Esophagus (tissue), 2 donors: ENCODE data around the gene GUCY1A1. TPM values are rescaled to one million over a fixed set of nuclear protein-coding genes. Genes with fewer than 3 reads are reported as not detected.

ENCODE experiments used
- H3K27ac ChIP-seq, 2 donors: one replicate each; pipeline ENCODE4 v1.5.1; 2013; ENCODE audit warnings: low read depth in 2 of 2, mild to moderate bottlenecking in 2 of 2, inconsistent platforms in 1 of 2, low read length in 1 of 2, moderate library complexity in 1 of 2
- H3K27me3 ChIP-seq, 2 donors: one replicate each; pipeline ENCODE4 v1.6.1; 2013; ENCODE audit warnings: low read length in 2 of 2, control low read depth in 1 of 2, mild to moderate bottlenecking in 1 of 2; ENCODE audit not compliant: insufficient read depth in 2 of 2, control insufficient read depth in 1 of 2
- H3K36me3 ChIP-seq, 2 donors: one replicate each; pipeline ENCODE4 v1.6.1; 2013; ENCODE audit warnings: low read length in 1 of 2; ENCODE audit not compliant: control insufficient read depth in 2 of 2, insufficient read depth in 2 of 2
- H3K4me1 ChIP-seq, 2 donors: one replicate each; pipeline ENCODE4 v1.6.1; 2013; ENCODE audit warnings: low read length in 1 of 2; ENCODE audit not compliant: control insufficient read depth in 2 of 2, insufficient read depth in 2 of 2
- H3K4me3 ChIP-seq, 2 donors: one replicate each; pipeline ENCODE4 v1.5.1; 2013; ENCODE audit warnings: low read length in 2 of 2, mild to moderate bottlenecking in 2 of 2, low read depth in 1 of 2, moderate library complexity in 1 of 2
- H3K9me3 ChIP-seq, 2 donors: one replicate each; pipeline ENCODE4 v1.6.1; 2013; ENCODE audit warnings: mild to moderate bottlenecking in 2 of 2, low read depth in 1 of 2, low read length in 1 of 2, moderate library complexity in 1 of 2; ENCODE audit not compliant: control insufficient read depth in 2 of 2, insufficient read depth in 1 of 2
- WGBS, 2 donors: extraction: QIAGEN DNeasy Blood & Tissue Kit; methylation state at CpG; one replicate each; pipeline ENCODE4 v1.1.7; 2013; 5-methylcytosine and 5-hydroxymethylcytosine counted together
- polyA plus RNA-seq, 2 donors: library from polyadenylated mRNA; stranded (reverse); fragments of 200-250 nt; gene quantifications; one replicate each; pipeline ENCODE4 v1.2.3, GENCODE V29; 2013
- donor health status: healthy with polysubstance abuse.
- donor health status: Bipolar disorder and iron deficiency.

GUCY1A1 gene
- polyA plus RNA-seq, 2 donors = 0.67 to 0.81 TPM

DNA sequence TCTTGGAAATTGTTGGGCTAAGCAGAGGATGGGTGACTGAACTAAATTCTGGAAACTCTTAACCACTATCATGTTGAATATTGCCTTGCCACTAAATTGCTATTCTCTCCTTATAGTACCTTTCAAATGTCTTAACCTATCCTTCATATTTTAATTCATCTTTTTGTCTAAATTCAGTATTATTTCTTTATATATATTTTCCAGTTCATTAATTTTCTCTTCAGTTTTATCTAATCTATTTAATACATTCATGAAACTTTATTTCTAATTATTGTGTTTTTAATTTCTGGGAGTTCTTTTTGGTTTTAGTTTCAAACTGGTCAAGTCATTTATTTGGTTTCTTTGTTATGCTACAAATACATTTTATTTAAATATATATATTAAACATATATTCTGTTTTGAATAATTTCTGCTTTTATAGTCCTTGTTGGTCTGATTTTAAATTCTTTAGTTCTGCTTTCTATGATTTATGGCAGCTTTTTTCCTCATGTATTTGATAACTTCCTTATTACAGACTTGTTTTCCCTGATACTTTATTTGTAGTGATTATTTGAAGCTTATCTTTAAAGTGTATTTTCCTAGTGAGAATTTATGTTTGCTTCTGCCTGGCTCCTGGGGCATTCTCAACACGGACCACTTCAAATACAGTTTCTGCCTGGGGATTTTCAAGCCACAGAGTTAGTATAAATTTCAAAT is 8.5 kb upstream of the GUCY1A1 start:
- H3K27me3 ChIP-seq = no peaks in the 10 kb centered on the region
- no peaks in the 10 kb centered on the region for H3K36me3 ChIP-seq
- H3K27ac ChIP-seq = no peak overlapping the region
- no peak overlapping the region for H3K4me3 ChIP-seq
- H3K9me3 ChIP-seq = no peaks in the 10 kb centered on the region
- no peaks in the 10 kb centered on the region for H3K4me1 ChIP-seq
- WGBS, 2 donors = 47 to 65% methylated on average over 1 of the region's 1 CpG

DNA sequence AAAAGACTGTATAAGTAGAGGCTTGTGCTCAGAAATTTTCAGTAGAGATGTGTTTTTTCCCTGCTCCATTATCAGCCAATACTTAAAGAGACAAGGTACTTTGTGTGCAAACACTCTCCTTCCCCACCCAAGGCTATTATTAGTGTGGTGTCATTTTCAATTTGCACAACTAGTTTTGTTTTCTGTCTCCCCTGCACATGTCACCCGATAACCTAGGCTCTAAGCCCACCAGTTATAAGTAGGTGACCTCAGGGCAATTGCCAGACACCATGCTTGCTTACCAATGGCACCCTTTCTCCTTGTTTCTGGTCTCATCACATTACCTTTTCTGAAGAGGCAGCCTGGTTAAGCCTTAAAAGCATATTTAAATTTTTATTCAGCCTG is 8.0 kb upstream of the GUCY1A1 start:
- Histone ChIP-seq H3K4me3 (no peak overlapping the region), H3K9me3 (no peaks in the 10 kb centered on the region), H3K36me3 (no peaks in the 10 kb centered on the region), H3K27ac (no peak overlapping the region), H3K4me1 (no peaks in the 10 kb centered on the region), H3K27me3 (no peaks in the 10 kb centered on the region)
- 66 to 80% methylated on average over 1 of the region's 1 CpG for WGBS, 2 donors

DNA sequence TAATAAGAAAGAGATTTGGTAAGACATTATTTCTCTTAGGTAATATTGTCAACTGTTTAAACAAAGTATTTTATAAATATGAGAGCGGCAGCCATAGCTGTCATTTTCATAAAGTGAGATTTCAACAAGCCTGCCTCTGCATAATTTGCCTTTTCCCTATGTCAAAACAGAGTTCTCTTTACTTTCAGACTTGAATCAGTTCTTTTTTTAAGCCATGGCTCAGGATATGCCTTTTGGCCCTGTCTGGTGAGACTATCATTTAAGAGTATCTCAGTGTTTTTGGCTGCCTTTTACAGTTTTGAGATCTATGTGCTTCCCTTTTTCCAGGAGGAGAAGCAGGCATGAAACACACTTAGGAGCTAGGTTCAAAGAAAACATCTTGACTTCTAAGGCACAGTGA is 7.5 kb upstream of the GUCY1A1 start:
- Histone ChIP-seq H3K27me3 (no peaks in the 10 kb centered on the region), H3K27ac (no peak overlapping the region), H3K36me3 (no peaks in the 10 kb centered on the region), H3K4me1 (no peaks in the 10 kb centered on the region), H3K9me3 (no peaks in the 10 kb centered on the region), H3K4me3 (no peak overlapping the region)
- 73 to 79% methylated on average over 1 of the region's 1 CpG for WGBS, 2 donors

DNA sequence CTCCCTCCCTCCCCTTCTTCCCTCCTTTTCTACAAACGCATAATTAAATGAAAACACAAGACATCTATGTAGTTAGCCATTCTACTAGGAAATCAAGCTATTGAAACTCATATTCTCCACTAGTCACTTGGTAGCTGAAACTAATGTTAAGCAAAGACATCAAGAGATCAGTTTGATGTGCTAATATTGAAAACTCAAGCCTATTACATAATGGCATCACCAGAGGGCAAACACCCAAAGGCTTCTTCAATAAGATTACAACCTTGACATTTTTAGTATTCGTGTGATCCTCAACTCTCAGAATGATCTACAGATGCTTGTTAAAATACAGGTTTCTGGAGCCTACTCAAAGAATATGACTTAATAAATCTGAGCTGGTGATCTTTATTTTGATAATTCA is 6.2 kb upstream of the GUCY1A1 start:
- no peak overlapping the region for H3K4me3 ChIP-seq
- H3K27me3 ChIP-seq = no peaks in the 10 kb centered on the region
- no peaks in the 10 kb centered on the region for H3K4me1 ChIP-seq
- no peaks in the 10 kb centered on the region for H3K36me3 ChIP-seq
- no peak overlapping the region for H3K27ac ChIP-seq
- no peaks in the 10 kb centered on the region for H3K9me3 ChIP-seq
- 79% methylated on average over 2 of the region's 2 CpGs for WGBS, 2 donors

DNA sequence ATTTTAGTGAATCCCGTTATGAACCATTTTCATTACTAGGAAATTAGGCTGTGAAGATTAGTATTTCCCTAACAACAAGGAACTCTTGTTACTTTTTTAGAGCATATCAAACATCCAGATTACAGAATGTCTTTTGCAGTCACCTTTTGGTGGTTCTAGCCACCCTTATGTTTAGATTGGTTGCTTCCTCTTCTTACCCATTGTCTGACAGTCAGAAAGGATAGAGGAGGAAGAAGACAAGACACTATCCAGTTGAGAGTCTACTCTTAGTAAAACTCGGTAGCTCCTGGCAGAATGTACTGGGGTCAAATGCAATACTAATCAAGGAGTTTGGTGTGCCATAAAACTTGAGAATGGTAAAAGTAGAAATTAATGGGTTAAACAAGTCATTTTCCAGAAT is 1.6 kb upstream of the GUCY1A1 start:
- Histone ChIP-seq H3K27me3 (no peaks in the 10 kb centered on the region), H3K9me3 (no peaks in the 10 kb centered on the region), H3K4me1 (peaks cover 0 to 3% of the 10 kb centered on the region in 2 donors), H3K27ac (no peak overlapping the region), H3K36me3 (no peaks in the 10 kb centered on the region), H3K4me3 (no peak overlapping the region)
- WGBS, 2 donors = 87 to 88% methylated on average over 2 of the region's 2 CpGs

DNA sequence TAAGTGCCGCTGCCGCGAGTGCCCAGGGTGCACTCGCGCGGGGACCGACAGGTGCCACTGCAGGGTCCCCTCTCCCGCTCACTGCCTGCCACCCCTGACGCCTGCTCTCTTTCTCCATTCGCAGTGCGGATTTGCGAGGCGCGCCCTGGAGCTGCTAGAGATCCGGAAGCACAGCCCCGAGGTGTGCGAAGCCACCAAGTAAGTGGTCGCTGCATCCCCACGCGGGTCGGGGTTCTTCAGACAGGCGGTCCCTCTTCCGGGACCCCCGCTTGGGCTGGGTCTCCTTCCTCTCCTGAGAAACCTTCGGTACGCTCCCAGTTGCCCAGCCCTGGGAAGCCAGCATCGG is 547 bp downstream of the GUCY1A1 start:
- Histone ChIP-seq H3K4me3 (peak overlapping the region; percentile 58 to 66), H3K4me1 (peaks cover 0 to 3% of the 10 kb centered on the region in 2 donors), H3K9me3 (no peaks in the 10 kb centered on the region), H3K36me3 (no peaks in the 10 kb centered on the region), H3K27me3 (no peaks in the 10 kb centered on the region), H3K27ac (peak overlapping the region; percentile 73 to 78)
- 0 to 1% methylated on average over 27 of the region's 27 CpGs for WGBS, 2 donors

DNA sequence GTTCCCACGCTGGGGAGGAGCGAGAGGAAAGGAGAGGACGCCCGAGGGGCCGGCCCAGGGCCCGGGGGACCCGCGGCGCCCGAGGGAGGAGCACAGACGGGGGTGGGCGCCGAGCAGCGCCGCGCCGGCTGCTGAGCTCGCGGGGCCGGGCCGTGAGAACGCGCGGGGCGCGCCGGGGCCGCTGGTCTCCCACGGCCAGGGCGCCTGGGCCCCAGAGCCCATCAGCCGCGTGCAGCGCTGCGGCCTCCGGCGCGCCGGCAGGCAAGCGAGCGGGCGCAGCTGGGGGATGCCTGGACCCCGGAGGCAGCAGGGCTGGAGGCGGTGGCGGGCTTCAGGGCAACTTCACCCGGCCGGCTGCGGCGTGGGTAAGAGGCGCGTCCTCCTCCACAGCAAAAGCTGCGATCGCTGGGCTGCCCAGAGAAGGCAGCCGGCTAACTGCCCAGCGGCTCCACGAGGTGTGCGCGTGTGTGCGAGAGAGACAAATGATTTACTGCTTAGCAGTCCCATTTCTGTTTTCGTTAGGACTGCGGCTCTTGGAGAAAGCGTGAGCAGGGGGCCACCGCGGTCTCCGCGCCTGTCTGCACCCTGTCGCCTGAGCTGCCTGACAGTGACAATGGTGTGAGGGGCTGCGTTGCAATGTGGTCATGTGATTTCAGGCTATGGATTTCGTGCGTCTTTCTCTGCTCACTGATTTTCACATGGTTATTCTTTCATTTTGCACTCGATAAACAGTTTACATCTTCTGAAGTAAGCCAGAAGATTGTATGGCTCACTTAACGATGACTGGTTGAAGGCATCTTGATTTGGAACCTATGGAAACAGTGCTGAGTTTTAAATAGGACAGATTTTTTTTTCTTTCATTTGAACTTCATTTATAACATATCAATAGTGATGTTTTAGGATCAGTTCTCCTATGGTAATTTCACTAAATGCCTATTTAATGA is 1.2 kb downstream of the GUCY1A1 start:
- WGBS, 2 donors = 1 to 2% methylated on average over 55 to 71 of the region's 71 CpGs
- H3K27me3 ChIP-seq = no peaks in the 10 kb centered on the region
- H3K9me3 ChIP-seq = no peaks in the 10 kb centered on the region
- H3K36me3 ChIP-seq = no peaks in the 10 kb centered on the region
- peak overlapping the region; percentile 73 to 78 for H3K27ac ChIP-seq
- H3K4me1 ChIP-seq = peaks cover 0 to 3% of the 10 kb centered on the region in 2 donors
- H3K4me3 ChIP-seq = peak overlapping the region; percentile 58 to 66

DNA sequence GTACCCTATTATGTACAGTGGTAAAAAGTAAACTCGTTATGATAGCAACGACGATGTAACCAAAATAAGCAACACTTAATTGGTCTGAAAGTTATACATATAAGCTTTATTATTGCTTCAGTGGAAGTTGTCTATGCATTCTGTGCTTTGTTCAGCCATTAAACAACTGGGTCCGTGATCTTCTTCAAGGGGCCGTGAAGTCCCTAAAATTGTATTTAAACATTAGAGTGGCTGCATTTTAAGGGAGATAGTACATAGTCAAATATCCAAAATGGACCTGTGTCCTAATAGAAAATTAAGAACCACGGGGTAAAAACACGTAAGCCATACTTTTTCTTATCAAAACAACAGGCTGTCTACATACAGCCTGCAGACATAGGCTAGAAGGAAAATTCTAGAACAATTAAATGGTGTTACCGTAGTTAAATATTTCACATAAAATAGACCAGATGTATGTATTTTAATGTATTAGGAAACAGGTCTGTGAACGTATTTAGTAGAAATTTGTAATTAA is 2.1 kb downstream of the GUCY1A1 start:
- Histone ChIP-seq H3K9me3 (no peaks in the 10 kb centered on the region), H3K4me1 (peaks cover 0 to 3% of the 10 kb centered on the region in 2 donors), H3K27ac (no peak overlapping the region), H3K27me3 (no peaks in the 10 kb centered on the region), H3K36me3 (no peaks in the 10 kb centered on the region), H3K4me3 (peak overlapping the region in 1 of 2 donors; percentile 12)
- 50 to 58% methylated on average over 9 of the region's 9 CpGs for WGBS, 2 donors

DNA sequence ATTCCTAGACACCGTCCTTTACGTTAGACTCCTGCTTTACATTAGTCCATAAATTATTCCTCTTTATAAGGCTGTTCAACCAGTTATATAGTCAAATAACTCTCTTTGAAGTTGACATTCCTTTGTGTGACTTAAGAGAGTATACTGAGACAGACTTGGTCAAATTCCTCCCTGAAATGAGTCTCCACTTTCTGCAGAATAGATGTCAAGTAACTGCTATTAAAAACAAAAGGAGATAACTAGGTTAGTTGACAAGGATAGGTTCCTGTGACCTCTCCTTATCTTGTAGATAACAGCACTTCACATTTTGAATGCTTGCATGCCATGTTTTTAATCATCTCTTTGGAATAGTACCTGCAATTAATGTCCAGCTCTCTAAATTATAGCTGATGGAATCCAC is 5.7 kb downstream of the GUCY1A1 start:
- Histone ChIP-seq H3K27ac (no peak overlapping the region), H3K9me3 (no peaks in the 10 kb centered on the region), H3K27me3 (no peaks in the 10 kb centered on the region), H3K4me1 (peaks cover 0 to 3% of the 10 kb centered on the region in 2 donors), H3K36me3 (no peaks in the 10 kb centered on the region), H3K4me3 (no peak overlapping the region)
- 75 to 88% methylated on average over 2 of the region's 2 CpGs for WGBS, 2 donors
